IMR-90 (cell line): ENCODE measurements around the gene FKBP6. TPM values are rescaled to one million over a fixed set of nuclear protein-coding genes. Genes with fewer than 3 reads are reported as not detected.

Experiments
- ATAC-seq: fragments of 200-7000 bp; cut with Tn5 transposase; 2 replicates; pipeline ENCODE4 v1.9.1; 2020; ENCODE audit warnings: low read depth, mild to moderate bottlenecking, moderate library complexity
- BruUV-seq: library from RNA; stranded (reverse); fragments of 400-500 nt; replicated peaks from 2 replicates; lab custom pipeline; 2021; lab: Mats Ljungman, UMichigan
- CTCF ChIA-PET: fragments of 300-600 bp; formaldehyde crosslinking; extraction: SDS; loops from one replicate; lab custom pipeline; 2021; ENCODE audit warnings: antibody characterized with exemption; lab: Yijun Ruan, JAX
- POLR2A ChIA-PET: fragments of 300-600 bp; sonication (Branson Sonifier 250); formaldehyde crosslinking; loops from one replicate; lab custom pipeline; 2022; ENCODE audit warnings: antibody characterized with exemption; ENCODE audit not compliant: unreplicated experiment; lab: Charles Lee
- DNase-seq: peaks from one replicate; pipeline ENCODE4 v3.0.0; 2013
- H2AFZ ChIP-seq: replicated peaks from 2 replicates; pipeline ENCODE3; 2013; ENCODE audit warnings: low read length, mild to moderate bottlenecking; ENCODE audit not compliant: poor library complexity
- H2AK5ac ChIP-seq: 2 replicates; pipeline ENCODE4 v1.6.1; 2013; ENCODE audit warnings: low read depth, low read length, inconsistent platforms
- H2AK9ac ChIP-seq: replicated peaks from 2 replicates; pipeline ENCODE3; 2013; ENCODE audit warnings: mild to moderate bottlenecking, low read depth, low read length, moderate library complexity; ENCODE audit not compliant: poor library complexity
- H2BK120ac ChIP-seq: 2 replicates; pipeline ENCODE4 v1.6.1; 2013; ENCODE audit warnings: low read depth, low read length, inconsistent platforms
- H2BK15ac ChIP-seq: 3 replicates; pipeline ENCODE4 v1.6.1; 2013; ENCODE audit warnings: low read depth, low read length, inconsistent platforms
- H2BK20ac ChIP-seq: 2 replicates; pipeline ENCODE4 v1.6.1; 2013; ENCODE audit warnings: low read depth, mild to moderate bottlenecking, inconsistent platforms, low read length, moderate library complexity
- H2BK5ac ChIP-seq: 2 replicates; pipeline ENCODE4 v1.6.1; 2013; ENCODE audit warnings: mild to moderate bottlenecking, low read depth, low read length, inconsistent platforms; ENCODE audit not compliant: poor library complexity, severe bottlenecking
- H3K14ac ChIP-seq: replicated peaks from 2 replicates; pipeline ENCODE4 v1.6.1; 2013; ENCODE audit warnings: low read depth, low read length, inconsistent platforms
- H3K18ac ChIP-seq: 2 replicates; pipeline ENCODE4 v1.6.1; 2013; ENCODE audit warnings: low read depth, low read length, control low read depth
- H3K23ac ChIP-seq: 2 replicates; pipeline ENCODE4 v1.6.1; 2013; ENCODE audit warnings: low read depth, low read length, inconsistent platforms
- H3K27ac ChIP-seq: 2 replicates; pipeline ENCODE4 v1.5.1; 2013; ENCODE audit warnings: mild to moderate bottlenecking, control low read depth, low read length; ENCODE audit not compliant: insufficient read depth
- H3K27me3 ChIP-seq: 2 replicates; pipeline ENCODE4 v1.6.1; 2013; ENCODE audit warnings: low read length; ENCODE audit not compliant: control insufficient read depth, insufficient read depth
- H3K36me3 ChIP-seq: 2 replicates; pipeline ENCODE4 v1.6.1; 2013; ENCODE audit warnings: low read length, mixed read lengths; ENCODE audit not compliant: control insufficient read depth, insufficient read depth
- H3K4ac ChIP-seq: 2 replicates; pipeline ENCODE4 v1.6.1; 2013; ENCODE audit warnings: low read depth, low read length, inconsistent platforms
- H3K4me1 ChIP-seq: 2 replicates; pipeline ENCODE4 v1.6.1; 2013; ENCODE audit warnings: low read length, mixed read lengths; ENCODE audit not compliant: control insufficient read depth, insufficient read depth
- H3K4me2 ChIP-seq: 2 replicates; pipeline ENCODE4 v1.6.1; 2013; ENCODE audit warnings: low read depth, mild to moderate bottlenecking, control low read depth, low read length, moderate library complexity
- H3K4me3 ChIP-seq: 2 replicates; pipeline ENCODE4 v1.5.1; 2013; ENCODE audit warnings: low read depth, mild to moderate bottlenecking, control low read depth, low read length, moderate library complexity; ENCODE audit not compliant: insufficient read depth
- H3K56ac ChIP-seq: 2 replicates; pipeline ENCODE4 v1.6.1; 2013; ENCODE audit warnings: low read length, inconsistent platforms; ENCODE audit not compliant: insufficient read depth; ENCODE audit errors: extremely low read depth
- H3K79me1 ChIP-seq, 2 experiments: 2 replicates each; pipeline ENCODE4 v1.6.1; 2013; ENCODE audit warnings: low read length in 2 of 2, inconsistent platforms in 1 of 2, low read depth in 1 of 2
- H3K9ac ChIP-seq: 2 replicates; pipeline ENCODE4 v1.6.1; 2013; ENCODE audit warnings: low read depth, low read length, control low read depth
- H3K9me1 ChIP-seq: 2 replicates; pipeline ENCODE4 v1.6.1; 2013; ENCODE audit warnings: low read length, inconsistent platforms; ENCODE audit not compliant: insufficient read depth
- H3K9me3 ChIP-seq: 2 replicates; pipeline ENCODE4 v1.6.1; 2013; ENCODE audit warnings: low read length; ENCODE audit not compliant: control insufficient read depth, insufficient read depth
- H4K20me1 ChIP-seq: 2 replicates; pipeline ENCODE4 v1.6.1; 2013; ENCODE audit warnings: low read length, inconsistent platforms; ENCODE audit not compliant: insufficient read depth
- H4K5ac ChIP-seq: 2 replicates; pipeline ENCODE4 v1.6.1; 2013; ENCODE audit warnings: mild to moderate bottlenecking, low read depth, low read length, control low read depth
- H4K8ac ChIP-seq, 2 experiments: 2 replicates each; pipeline ENCODE4 v1.6.1; 2013; ENCODE audit warnings: low read depth in 2 of 2, low read length in 2 of 2, control low read depth in 1 of 2, inconsistent platforms in 1 of 2
- H4K91ac ChIP-seq: 2 replicates; pipeline ENCODE4 v1.6.1; 2013; ENCODE audit warnings: low read depth, low read length, inconsistent platforms; ENCODE audit not compliant: insufficient read depth
- BHLHE40 ChIP-seq: fragments of 150-350 bp; IDR thresholded peaks from 2 replicates; pipeline ENCODE4 v1.6.1; 2016; ENCODE audit warnings: mild to moderate bottlenecking, low read depth, low read length
- CEBPB ChIP-seq: IDR thresholded peaks from 2 replicates; pipeline ENCODE4 v1.6.1; 2012; ENCODE audit warnings: low read depth, low read length, improper control_type of control experiment
- CHD1 ChIP-seq: IDR thresholded peaks from 2 replicates; pipeline ENCODE4 v1.6.1; 2012; ENCODE audit warnings: low read depth, low read length, improper control_type of control experiment
- CTCF ChIP-seq: conservative IDR thresholded peaks from 2 replicates; pipeline ENCODE4 v1.5.1; 2012; ENCODE audit warnings: mild to moderate bottlenecking, low read depth, low read length, improper control_type of control experiment
- ELK1 ChIP-seq: fragments of 150-350 bp; IDR thresholded peaks from 2 replicates; pipeline ENCODE4 v1.6.1; 2016; ENCODE audit warnings: low read depth, mild to moderate bottlenecking, low read length, moderate library complexity, borderline replicate concordance
- FOS ChIP-seq: fragments of 150-350 bp; IDR thresholded peaks from 2 replicates; pipeline ENCODE4 v1.6.1; 2016; ENCODE audit warnings: low read depth, low read length
- MAFK ChIP-seq: IDR thresholded peaks from 2 replicates; pipeline ENCODE4 v1.6.1; 2012; ENCODE audit warnings: low read depth, low read length, improper control_type of control experiment
- MAZ ChIP-seq: IDR thresholded peaks from 2 replicates; pipeline ENCODE4 v1.6.1; 2012; ENCODE audit warnings: low read depth, mild to moderate bottlenecking, low read length, improper control_type of control experiment, moderate library complexity, borderline replicate concordance
- MXI1 ChIP-seq: IDR thresholded peaks from 2 replicates; pipeline ENCODE4 v1.6.1; 2012; ENCODE audit warnings: low read depth, mild to moderate bottlenecking, low read length, moderate library complexity, borderline replicate concordance
- NFE2L2 ChIP-seq: fragments of 150-350 bp; IDR thresholded peaks from 2 replicates; pipeline ENCODE4 v1.6.1; 2016; ENCODE audit warnings: low read depth, mild to moderate bottlenecking, low read length
- POLR2A ChIP-seq: IDR thresholded peaks from 2 replicates; pipeline ENCODE4 v1.6.1; 2012; ENCODE audit warnings: mild to moderate bottlenecking, low read depth, low read length
- RAD21 ChIP-seq: IDR thresholded peaks from 2 replicates; pipeline ENCODE4 v1.6.1; 2012; ENCODE audit warnings: low read length, improper control_type of control experiment
- RCOR1 ChIP-seq: IDR thresholded peaks from 2 replicates; pipeline ENCODE4 v1.6.1; 2012; ENCODE audit warnings: mild to moderate bottlenecking, low read length, improper control_type of control experiment; ENCODE audit not compliant: insufficient replicate concordance
- RFX5 ChIP-seq: IDR thresholded peaks from 2 replicates; pipeline ENCODE4 v1.8.0; 2012; ENCODE audit warnings: low read depth, mild to moderate bottlenecking, low read length, moderate library complexity
- SMC3 ChIP-seq: fragments of 150-350 bp; IDR thresholded peaks from 2 replicates; pipeline ENCODE4 v1.6.1; 2016; ENCODE audit warnings: low read depth, mild to moderate bottlenecking, antibody characterized with exemption, low read length, moderate library complexity
- USF2 ChIP-seq: fragments of 150-350 bp; IDR thresholded peaks from 2 replicates; pipeline ENCODE4 v1.6.1; 2017; ENCODE audit warnings: mild to moderate bottlenecking, antibody characterized with exemption, low read length, low read depth
- WGBS, 2 experiments: methylation state at CpG; one replicate each; pipeline versions ENCODE4 v1.1.5 to v1.1.7; 2013; ENCODE audit warnings: missing lambda C conversion rate in 2 of 2; ENCODE audit not compliant: insufficient read length in 1 of 2; ENCODE audit errors: extremely low coverage in 2 of 2; 5-methylcytosine and 5-hydroxymethylcytosine counted together
- dilution Hi-C: fragments of 300-500 bp; cut with HindIII; formaldehyde crosslinking; loops from one replicate; pipeline ENCODE4 v1.14.3; 2018; ENCODE audit warnings: low sequenced_read_pairs; ENCODE audit not compliant: unreplicated experiment
- in situ Hi-C: fragments of 300-500 bp; cut with MboI; formaldehyde crosslinking; loops from 3 replicates; pipeline ENCODE4 v1.14.3; 2019; ENCODE audit warnings: low sequenced_read_pairs, inconsistent platforms, mixed read lengths
- intact Hi-C: fragments of 100-400 bp; cut with micrococcal nuclease; formaldehyde crosslinking; loops from 2 replicates; pipeline ENCODE4 v1.10.0; 2022
- polyA plus RNA-seq, 3 experiments: library from polyadenylated mRNA; depleted of rRNA; stranded (reverse); fragments of >200 nt; gene quantifications; 2 replicates each; pipeline ENCODE4 v1.2.3, GENCODE V29; 2012; ENCODE audit warnings: low replicate concordance in 1 of 3
- total RNA-seq: library from RNA; depleted of rRNA; stranded (reverse); fragments of >200 nt; gene quantifications from 2 replicates; pipeline ENCODE4 v1.2.3, GENCODE V29; 2012

FKBP6 gene
- total and polyA plus RNA-seq, 2 of the 4 experiments (the other 2 are of a cell fraction) = not detected

- no peaks in the 10 kb centered on the region for H3K36me3 ChIP-seq
These were observed 41.0 kb downstream of the FKBP6 start for GRCh38 chr7:73369009-73369408.

More at GRCh38 chr7:73369009-73369408, 41.0 kb downstream of the FKBP6 start:
- H3K4me3 ChIP-seq = no peak overlapping the region
- no peak overlapping the region for H2AFZ ChIP-seq
- in situ Hi-C loops (no loop called here), dilution Hi-C loops (no loop called here), intact Hi-C loops (no loop called here)
- no peak overlapping the region for H2BK5ac ChIP-seq
- H4K20me1 ChIP-seq = no peaks in the 10 kb centered on the region
- no peak for ATAC-seq
- H3K4ac ChIP-seq = no peak overlapping the region
- no peak overlapping the region for H3K14ac ChIP-seq
- H2BK15ac ChIP-seq = no peak overlapping the region
- H2AK5ac ChIP-seq = no peak overlapping the region
- no peak overlapping the region for H4K8ac ChIP-seq
- no peaks in the 10 kb centered on the region for H3K9me3 ChIP-seq
- no peak overlapping the region for H3K18ac ChIP-seq
- DNase-seq = no peak
- no peaks in the 10 kb centered on the region for H3K9me1 ChIP-seq
- 80% methylated on average over 9 of the region's 11 CpGs; no CpG with 5 or more reads in 1 of the 2 experiments for WGBS, 2 experiments
- no peaks in the 10 kb centered on the region for H3K4me1 ChIP-seq
- no peak overlapping the region for H2BK20ac ChIP-seq
- POLR2A ChIA-PET = no interaction called here
- no peaks in the 10 kb centered on the region for H3K79me1 ChIP-seq
- peaks cover 12% of the 10 kb centered on the region for H3K27me3 ChIP-seq
- CTCF ChIA-PET = no interaction called here
- no peak overlapping the region for H3K56ac ChIP-seq
- no peak overlapping the region for H3K23ac ChIP-seq
- TF ChIP-seq SMC3 (no peak), FOS (no peak), MAFK (no peak), RFX5 (no peak), POLR2A (no peak), RAD21 (no peak), RCOR1 (no peak), CEBPB (no peak), MAZ (no peak), CTCF (no peak), CHD1 (no peak), USF2 (no peak), ELK1 (no peak), NFE2L2 (no peak), MXI1 (no peak), BHLHE40 (no peak)
- no peak overlapping the region for H2AK9ac ChIP-seq
- H2BK120ac ChIP-seq = no peak overlapping the region
- no peak overlapping the region for H3K9ac ChIP-seq
- no peak overlapping the region for H3K27ac ChIP-seq
- no TSS peak for BruUV-seq
- H4K5ac ChIP-seq = no peak overlapping the region
- no peak overlapping the region for H4K91ac ChIP-seq
- no peak overlapping the region for H3K4me2 ChIP-seq
